Measurements from ENCODE around the gene SORCS2. TPM values are rescaled to one million over a fixed set of nuclear protein-coding genes. Genes with fewer than 3 reads are reported as not detected.

SORCS2 gene
- polyA plus RNA-seq, 3 donors: 0.46 to 0.55 TPM; not detected in 1

- Histone ChIP-seq H3K4me1 (ENCODE audit: control insufficient read depth in 1 of 2, insufficient read depth in 2 of 2, low read length in 2 of 2) (peaks cover 7 to 10% of the 10 kb centered on the region in 2 donors), H3K79me2 (ENCODE audit: insufficient read depth, low read length) (no peaks in the 10 kb centered on the region), H2AFZ (ENCODE audit: insufficient read depth, low read depth, low read length, poor library complexity, severe bottlenecking) (no peak overlapping the region), H3K36me3 (replicated peaks in 1 of 2; ENCODE audit: control insufficient read depth in 1 of 2, insufficient read depth in 2 of 2, low read length in 2 of 2) (no peaks in the 10 kb centered on the region), H3K9ac (ENCODE audit: insufficient read depth, low read length, poor library complexity, severe bottlenecking) (no peak overlapping the region), H3K27me3 (ENCODE audit: control insufficient read depth in 2 of 2, insufficient read depth in 2 of 2, low read length in 2 of 2) (peaks cover 0 to 26% of the 10 kb centered on the region in 2 donors), H4K20me1 (ENCODE audit: insufficient read depth, low read length) (no peaks in the 10 kb centered on the region), H3K4me2 (replicated peaks; ENCODE audit: extremely low read depth, low read length, poor library complexity, severe bottlenecking) (no peak overlapping the region), H3K9me3 (replicated peaks in 1 of 2; ENCODE audit: control insufficient read depth in 1 of 2, insufficient read depth in 1 of 2, low read length in 2 of 2) (no peaks in the 10 kb centered on the region), H3K27ac (ENCODE audit: low read depth in 1 of 2, low read length in 2 of 2) (no peak overlapping the region), H3K4me3 (replicated peaks in 1 of 3; ENCODE audit: low read depth in 2 of 3, low read length in 3 of 3) (no peak overlapping the region)
- no peak for TF ChIP-seq CTCF (IDR thresholded peaks at IDR 0.05)
- Mint-ChIP-seq H3K4me1 (peaks cover 10% of the 10 kb centered on the region), H3K4me3 (no peak overlapping the region), H3K27me3 (ENCODE audit: low read depth in 3 of 3) (peaks cover 21 to 44% (median 34%) of the 10 kb centered on the region in 3 donors), H3K9me3 (no peaks in the 10 kb centered on the region), H3K36me3 (no peaks in the 10 kb centered on the region), H3K27ac (no peak overlapping the region)
- intact Hi-C loops (cut with micrococcal nuclease): no loop called here
- WGBS (ENCODE audit: insufficient coverage): 72% methylated on average over 9 of the region's 13 CpGs
- DNase-seq: no peak
Observed at GRCh38 chr4:7526491-7526890, 334.2 kb downstream of the SORCS2 start.

- H3K27ac Mint-ChIP-seq: peak overlapping the region in 1 of 7 donors; percentile 27
- intact Hi-C loops (cut with micrococcal nuclease): no loop called here
Observed at GRCh38 chr4:7526929-7527535, 334.7 kb downstream of the SORCS2 start.

More at GRCh38 chr4:7526929-7527535, 334.7 kb downstream of the SORCS2 start:
- no peak for DNase-seq
- peaks cover 7 to 10% of the 10 kb centered on the region in 2 donors for H3K4me1 ChIP-seq (ENCODE audit: control insufficient read depth in 1 of 2, insufficient read depth in 2 of 2, low read length in 2 of 2)
- peaks cover 0 to 21% of the 10 kb centered on the region in 2 donors for H3K27me3 ChIP-seq (ENCODE audit: control insufficient read depth in 2 of 2, insufficient read depth in 2 of 2, low read length in 2 of 2)
- no peak overlapping the region for H3K27ac ChIP-seq (ENCODE audit: low read depth in 1 of 2, low read length in 2 of 2)
- no peak overlapping the region for H2AFZ ChIP-seq (ENCODE audit: insufficient read depth, low read depth, low read length, poor library complexity, severe bottlenecking)
- H3K4me3 ChIP-seq (replicated peaks in 1 of 3; ENCODE audit: low read depth in 2 of 3, low read length in 3 of 3): no peak overlapping the region
- no peaks in the 10 kb centered on the region for H3K9me3 ChIP-seq (replicated peaks in 1 of 2; ENCODE audit: control insufficient read depth in 1 of 2, insufficient read depth in 1 of 2, low read length in 2 of 2)
- Mint-ChIP-seq H3K9me3 (no peaks in the 10 kb centered on the region), H3K27me3 (ENCODE audit: low read depth in 3 of 3) (peaks cover 20 to 44% (median 35%) of the 10 kb centered on the region in 3 donors), H3K4me1 (peaks cover 10% of the 10 kb centered on the region), H3K4me3 (no peak overlapping the region), H3K36me3 (no peaks in the 10 kb centered on the region)
- H3K36me3 ChIP-seq (replicated peaks in 1 of 2; ENCODE audit: control insufficient read depth in 1 of 2, insufficient read depth in 2 of 2, low read length in 2 of 2): no peaks in the 10 kb centered on the region
- WGBS (ENCODE audit: insufficient coverage): 89% methylated on average over 6 of the region's 28 CpGs
- TF ChIP-seq CTCF (IDR thresholded peaks at IDR 0.05): no peak
- no peak overlapping the region for H3K9ac ChIP-seq (ENCODE audit: insufficient read depth, low read length, poor library complexity, severe bottlenecking)
- H4K20me1 ChIP-seq (ENCODE audit: insufficient read depth, low read length): no peaks in the 10 kb centered on the region
- H3K79me2 ChIP-seq (ENCODE audit: insufficient read depth, low read length): no peaks in the 10 kb centered on the region
- H3K4me2 ChIP-seq (replicated peaks; ENCODE audit: extremely low read depth, low read length, poor library complexity, severe bottlenecking): no peak overlapping the region

Data from CD14-positive monocyte (primary cell).